ENCODE data around the gene FGG.
"Not testable (repeated sequence)": the region's sequence is repeated elsewhere in the genome, so short reads cannot be mapped to it uniquely, and the experiment has no call there.

FGG gene

GRCh38 chr4:154597798-154598774, 14.4 kb downstream of the FGG start:
- H3K4me1 Mint-ChIP-seq: no peaks in the 10 kb centered on the region

GRCh38 chr4:154597281-154597680, 15.2 kb downstream of the FGG start:
- not testable (repeated sequence) for H3K36me3 Mint-ChIP-seq, H3K4me1 Mint-ChIP-seq, H3K9me3 Mint-ChIP-seq, H3K27ac Mint-ChIP-seq, H3K4me3 Mint-ChIP-seq
- H3K27me3 Mint-ChIP-seq: peaks cover 17% of the 10 kb centered on the region

More at GRCh38 chr4:154597798-154598774, 14.4 kb downstream of the FGG start:
- no peak overlapping the region for H3K27ac Mint-ChIP-seq
- no peaks in the 10 kb centered on the region for H3K9me3 Mint-ChIP-seq
- no peak overlapping the region for H3K4me3 Mint-ChIP-seq
- H3K27me3 Mint-ChIP-seq: peaks cover 19% of the 10 kb centered on the region
- H3K36me3 Mint-ChIP-seq: no peaks in the 10 kb centered on the region

GRCh38 chr4:154595807-154596206, 16.6 kb downstream of the FGG start:
- Mint-ChIP-seq H3K9me3 (no peaks in the 10 kb centered on the region), H3K4me1 (no peaks in the 10 kb centered on the region), H3K36me3 (no peaks in the 10 kb centered on the region), H3K4me3 (no peak overlapping the region), H3K27ac (no peak overlapping the region), H3K27me3 (peaks cover 21% of the 10 kb centered on the region)

- H3K36me3 Mint-ChIP-seq, H3K9me3 Mint-ChIP-seq: not testable (repeated sequence)
- peaks cover 25% of the 10 kb centered on the region for H3K27me3 Mint-ChIP-seq
These were observed 18.1 kb downstream of the FGG start for GRCh38 chr4:154594343-154594742.

GRCh38 chr4:154593868-154594267, 18.6 kb downstream of the FGG start:
- Mint-ChIP-seq H3K9me3 (no peaks in the 10 kb centered on the region), H3K4me1 (no peaks in the 10 kb centered on the region), H3K27me3 (peaks cover 24% of the 10 kb centered on the region), H3K36me3 (no peaks in the 10 kb centered on the region), H3K27ac (no peak overlapping the region), H3K4me3 (no peak overlapping the region)

More at GRCh38 chr4:154594343-154594742, 18.1 kb downstream of the FGG start:
- H3K4me1 Mint-ChIP-seq, H3K4me3 Mint-ChIP-seq, H3K27ac Mint-ChIP-seq: not testable (repeated sequence)

GRCh38 chr4:154591890-154592289, 20.6 kb downstream of the FGG start:
- Mint-ChIP-seq H3K9me3 (no peaks in the 10 kb centered on the region), H3K27me3 (peaks cover 23% of the 10 kb centered on the region), H3K4me1 (no peaks in the 10 kb centered on the region), H3K27ac (no peak overlapping the region), H3K36me3 (no peaks in the 10 kb centered on the region), H3K4me3 (no peak overlapping the region)

- Mint-ChIP-seq H3K4me3 (no peak within 1 kb of the TSS), H3K36me3 (no peaks in the 10 kb centered on the region)
These were observed 22.0 kb downstream of the FGG start, which contains the start of gene FGA for GRCh38 chr4:154590329-154591006. TSS of gene FGA (minus strand) at chr4:154590742. CDS start at chr4:154590687, 55 bp downstream.

GRCh38 chr4:154589296-154590197, 22.9 kb downstream of the FGG start:
- Mint-ChIP-seq H3K36me3 (no peaks in the 10 kb centered on the region), H3K27ac (no peak overlapping the region), H3K9me3 (no peaks in the 10 kb centered on the region), H3K4me3 (no peak overlapping the region), H3K27me3 (peaks cover 26% of the 10 kb centered on the region), H3K4me1 (no peaks in the 10 kb centered on the region)

More at GRCh38 chr4:154590329-154591006, 22.0 kb downstream of the FGG start, which contains the start of gene FGA:
- Mint-ChIP-seq H3K9me3 (no peaks in the 10 kb centered on the region), H3K4me1 (no peaks in the 10 kb centered on the region), H3K27me3 (peaks cover 26% of the 10 kb centered on the region), H3K27ac (no peak within 1 kb of the TSS)

GRCh38 chr4:154588198-154588597, 24.3 kb downstream of the FGG start:
- H3K36me3 Mint-ChIP-seq: no peaks in the 10 kb centered on the region
- no peak overlapping the region for H3K27ac Mint-ChIP-seq
- H3K4me3 Mint-ChIP-seq: no peak overlapping the region
- no peaks in the 10 kb centered on the region for H3K4me1 Mint-ChIP-seq
- H3K9me3 Mint-ChIP-seq: no peaks in the 10 kb centered on the region
- H3K27me3 Mint-ChIP-seq: peaks cover 22% of the 10 kb centered on the region

GRCh38 chr4:154586296-154587033, 26.0 kb downstream of the FGG start:
- H3K9me3 Mint-ChIP-seq: no peaks in the 10 kb centered on the region
- H3K4me1 Mint-ChIP-seq: no peaks in the 10 kb centered on the region
- H3K27me3 Mint-ChIP-seq: peaks cover 14% of the 10 kb centered on the region
- H3K27ac Mint-ChIP-seq: no peak overlapping the region
- H3K36me3 Mint-ChIP-seq: no peaks in the 10 kb centered on the region
- no peak overlapping the region for H3K4me3 Mint-ChIP-seq

- Mint-ChIP-seq H3K27me3 (peaks cover 14% of the 10 kb centered on the region), H3K4me3 (no peak overlapping the region), H3K9me3 (no peaks in the 10 kb centered on the region), H3K27ac (no peak overlapping the region), H3K36me3 (no peaks in the 10 kb centered on the region), H3K4me1 (no peaks in the 10 kb centered on the region)
These were observed 27.0 kb downstream of the FGG start for GRCh38 chr4:154585369-154586018.

- Mint-ChIP-seq H3K36me3 (no peaks in the 10 kb centered on the region), H3K4me3 (no peak overlapping the region), H3K27me3 (peaks cover 8% of the 10 kb centered on the region), H3K27ac (no peak overlapping the region), H3K4me1 (no peaks in the 10 kb centered on the region), H3K9me3 (no peaks in the 10 kb centered on the region)
These were observed 28.2 kb downstream of the FGG start for GRCh38 chr4:154584259-154584658.

- H3K27ac Mint-ChIP-seq: no peak overlapping the region
- no peaks in the 10 kb centered on the region for H3K9me3 Mint-ChIP-seq
- peaks cover 10% of the 10 kb centered on the region for H3K27me3 Mint-ChIP-seq
- H3K4me3 Mint-ChIP-seq: no peak overlapping the region
- no peaks in the 10 kb centered on the region for H3K36me3 Mint-ChIP-seq
- no peaks in the 10 kb centered on the region for H3K4me1 Mint-ChIP-seq
These were observed 28.8 kb downstream of the FGG start for GRCh38 chr4:154583677-154584076.

- Mint-ChIP-seq H3K36me3 (no peaks in the 10 kb centered on the region), H3K4me1 (no peaks in the 10 kb centered on the region), H3K27ac (no peak overlapping the region), H3K4me3 (no peak overlapping the region), H3K9me3 (no peaks in the 10 kb centered on the region), H3K27me3 (peaks cover 10% of the 10 kb centered on the region)
These were observed 29.2 kb downstream of the FGG start for GRCh38 chr4:154583230-154583629.

All from activated naive CD4-positive, alpha-beta T cell treated with anti-CD3 and anti-CD28 coated beads, Interleukin-2, amount 50 U/mL, for 24 hours (primary cell).